Loucy (cell line): Measurements from ENCODE around the gene SLX4.
A peak's percentile ranks its signal among the peaks of the same experiment; 100 is the strongest.

Experiments used
- H2AFZ ChIP-seq: fragments of 200-600 bp; sonication (generic); 2 replicates; pipeline ENCODE4 v1.6.0; 2016; ENCODE audit warnings: antibody characterized with exemption, mild to moderate bottlenecking, low read length, moderate library complexity
- H3F3A ChIP-seq: fragments of 200-600 bp; 2 replicates; pipeline ENCODE4 v1.6.0; 2016; ENCODE audit warnings: antibody characterized with exemption, low read depth, mild to moderate bottlenecking
- H3K27me3 ChIP-seq: fragments of 200-600 bp; sonication (generic); 2 replicates; pipeline ENCODE4 v1.6.1; 2014; ENCODE audit warnings: low read length, mild to moderate bottlenecking; ENCODE audit not compliant: insufficient read depth, poor library complexity, severe bottlenecking
- H3K36me3 ChIP-seq: fragments of 200-600 bp; sonication (generic); 2 replicates; pipeline ENCODE4 v1.6.1; 2016; ENCODE audit warnings: low read length; ENCODE audit not compliant: insufficient read depth
- H3K4me1 ChIP-seq: fragments of 200-600 bp; sonication (generic); 2 replicates; pipeline ENCODE4 v1.5.1; 2014; ENCODE audit warnings: low read length, mild to moderate bottlenecking; ENCODE audit not compliant: insufficient read depth, poor library complexity, severe bottlenecking
- H3K4me2 ChIP-seq: fragments of 200-600 bp; sonication (generic); 2 replicates; pipeline ENCODE4 v1.6.0; 2014; ENCODE audit warnings: antibody characterized with exemption, low read length, low read depth, mild to moderate bottlenecking; ENCODE audit not compliant: poor library complexity, severe bottlenecking
- H3K4me3 ChIP-seq: fragments of 200-600 bp; sonication (generic); 2 replicates; pipeline ENCODE4 v1.5.1; 2014; ENCODE audit warnings: low read length, mild to moderate bottlenecking, mixed read lengths; ENCODE audit not compliant: poor library complexity, severe bottlenecking
- H3K79me2 ChIP-seq: fragments of 200-600 bp; sonication (generic); 2 replicates; pipeline ENCODE4 v1.6.1; 2014; ENCODE audit warnings: low read length; ENCODE audit not compliant: insufficient read depth
- H3K9ac ChIP-seq: fragments of 200-600 bp; sonication (generic); 2 replicates; pipeline ENCODE4 v1.6.0; 2014; ENCODE audit warnings: mild to moderate bottlenecking, low read depth, low read length, moderate library complexity; ENCODE audit not compliant: poor library complexity, severe bottlenecking
- H3K9me2 ChIP-seq: fragments of 200-600 bp; sonication (generic); replicated peaks from 2 replicates; pipeline ENCODE4 v1.6.1; 2016; ENCODE audit warnings: low read depth, low read length, mixed read lengths
- H3K9me3 ChIP-seq: fragments of 200-600 bp; sonication (generic); 2 replicates; pipeline ENCODE4 v1.6.1; 2014; ENCODE audit warnings: mild to moderate bottlenecking, antibody characterized with exemption, low read length, low read depth; ENCODE audit not compliant: insufficient read depth
- H4K20me1 ChIP-seq: fragments of 200-600 bp; sonication (generic); 2 replicates; pipeline ENCODE4 v1.6.0; 2014; ENCODE audit warnings: antibody characterized with exemption, low read length, mild to moderate bottlenecking; ENCODE audit not compliant: insufficient read depth, poor library complexity, severe bottlenecking
- CTCF ChIP-seq: fragments of 200-600 bp; sonication (generic); conservative IDR thresholded peaks from 2 replicates; pipeline ENCODE4 v1.5.1; 2014; ENCODE audit warnings: mild to moderate bottlenecking, antibody characterized with exemption, low read length
- EZH2phosphoT487 ChIP-seq: fragments of 200-600 bp; IDR thresholded peaks from 2 replicates; pipeline ENCODE4 v1.6.1; 2018; ENCODE audit warnings: antibody characterized with exemption, mild to moderate bottlenecking, moderate library complexity, borderline replicate concordance

The SLX4 gene

DNA sequence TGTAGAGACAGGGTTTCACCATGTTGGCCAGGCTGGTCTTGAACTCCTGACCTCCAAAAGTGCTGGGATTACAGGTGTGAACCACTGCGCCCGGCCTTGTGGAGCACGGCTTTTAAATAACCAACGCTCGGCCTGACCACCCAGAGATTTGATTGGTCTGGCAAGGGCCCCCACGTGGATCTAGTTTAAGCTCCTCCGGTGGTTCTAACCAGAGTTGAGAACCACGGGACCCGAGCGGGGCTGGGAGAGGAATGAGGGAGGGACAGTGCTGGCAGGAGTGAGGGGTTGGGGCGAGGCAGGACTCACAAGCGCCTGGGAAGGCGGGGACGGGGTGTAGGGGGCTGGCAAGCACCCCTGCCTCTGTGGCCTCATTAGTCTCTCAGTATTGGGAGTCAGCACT, 37.2 kb downstream of the SLX4 start:
- H3K9ac ChIP-seq = no peak overlapping the region
- peak overlapping the region; percentile 66 for H3K4me2 ChIP-seq
- no peaks in the 10 kb centered on the region for H3K27me3 ChIP-seq
- TF ChIP-seq CTCF (no peak), EZH2phosphoT487 (no peak)
- no peak overlapping the region for H2AFZ ChIP-seq
- peaks cover 5% of the 10 kb centered on the region; the same call in 1 of the 2 replicates for H3K9me3 ChIP-seq
- H3K4me3 ChIP-seq = peak overlapping the region; percentile 40
- H3F3A ChIP-seq = no peaks in the 10 kb centered on the region
- H4K20me1 ChIP-seq = peaks cover 31% of the 10 kb centered on the region
- H3K4me1 ChIP-seq = peaks cover 17% of the 10 kb centered on the region
- H3K79me2 ChIP-seq = peaks cover 73% of the 10 kb centered on the region
- no peaks in the 10 kb centered on the region for H3K9me2 ChIP-seq
- H3K36me3 ChIP-seq = peaks cover 5% of the 10 kb centered on the region; the same call in 1 of the 2 replicates

- H3K4me3 ChIP-seq = peak overlapping the region; percentile 52
- TF ChIP-seq EZH2phosphoT487 (no peak), CTCF (no peak)
- peak overlapping the region; percentile 50 for H3K9ac ChIP-seq
- peaks cover 5% of the 10 kb centered on the region; the same call in 1 of the 2 replicates for H3K9me3 ChIP-seq
- H3K79me2 ChIP-seq = peaks cover 81% of the 10 kb centered on the region
- H3K9me2 ChIP-seq = no peaks in the 10 kb centered on the region
- peak overlapping the region; percentile 64 for H3K4me2 ChIP-seq
- H3K27me3 ChIP-seq = no peaks in the 10 kb centered on the region
- H3F3A ChIP-seq = no peaks in the 10 kb centered on the region
- H3K36me3 ChIP-seq = peaks cover 5% of the 10 kb centered on the region; the same call in 1 of the 2 replicates
- peaks cover 31% of the 10 kb centered on the region for H4K20me1 ChIP-seq
- H2AFZ ChIP-seq = no peak overlapping the region
- peaks cover 12% of the 10 kb centered on the region for H3K4me1 ChIP-seq
Observed at GRCh38 chr16:3573146-3573815, 38.1 kb downstream of the SLX4 start.

DNA sequence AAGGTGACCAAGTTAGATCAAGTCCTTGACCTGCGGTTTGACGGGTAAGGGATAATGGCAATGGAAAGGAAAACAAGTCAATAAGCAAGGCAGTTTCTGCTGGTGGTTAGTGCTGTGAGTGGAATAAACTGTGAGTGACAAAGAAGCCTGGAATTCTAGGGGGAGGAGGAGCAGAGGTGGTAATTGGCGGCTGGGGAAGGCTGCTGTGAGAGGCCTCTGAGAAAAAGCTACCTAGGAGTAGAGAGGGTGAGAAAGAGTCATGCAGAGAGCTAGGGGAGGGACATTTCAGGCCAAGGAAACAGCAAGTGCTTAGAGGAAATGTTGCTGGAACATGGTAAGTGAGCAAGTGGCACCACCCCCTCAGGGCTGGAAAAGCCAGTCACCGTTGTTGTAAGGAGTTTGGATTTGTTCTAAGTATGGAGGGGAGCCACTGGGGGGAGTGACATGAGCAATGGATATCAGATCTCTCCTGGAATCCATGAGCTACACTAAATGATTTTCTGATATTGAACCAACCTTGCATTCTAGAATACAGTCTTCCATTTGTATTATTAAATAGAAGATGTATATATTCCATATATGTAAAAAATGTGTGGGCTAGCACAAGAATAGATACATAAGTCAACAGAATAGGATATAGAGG, 40.9 kb downstream of the SLX4 start:
- Histone ChIP-seq H3K4me3 (no peak overlapping the region), H3K79me2 (peaks cover 64% of the 10 kb centered on the region), H3K4me2 (no peak overlapping the region), H3K9ac (no peak overlapping the region), H2AFZ (no peak overlapping the region), H3F3A (no peaks in the 10 kb centered on the region), H4K20me1 (peaks cover 23% of the 10 kb centered on the region), H3K4me1 (peaks cover 5% of the 10 kb centered on the region), H3K36me3 (peaks cover 5% of the 10 kb centered on the region; the same call in 1 of the 2 replicates), H3K9me3 (peaks cover 5% of the 10 kb centered on the region; the same call in 1 of the 2 replicates), H3K9me2 (no peaks in the 10 kb centered on the region), H3K27me3 (no peaks in the 10 kb centered on the region)
- TF ChIP-seq CTCF = no peak
